SKM-1 (cell line): ENCODE data around the gene DRD3.

Source experiments
- DNase-seq: peaks from one replicate; lab custom pipeline; 2025; ENCODE audit not compliant: unreplicated experiment; lab: John Stamatoyannopoulos, UW

DRD3 gene

DNA sequence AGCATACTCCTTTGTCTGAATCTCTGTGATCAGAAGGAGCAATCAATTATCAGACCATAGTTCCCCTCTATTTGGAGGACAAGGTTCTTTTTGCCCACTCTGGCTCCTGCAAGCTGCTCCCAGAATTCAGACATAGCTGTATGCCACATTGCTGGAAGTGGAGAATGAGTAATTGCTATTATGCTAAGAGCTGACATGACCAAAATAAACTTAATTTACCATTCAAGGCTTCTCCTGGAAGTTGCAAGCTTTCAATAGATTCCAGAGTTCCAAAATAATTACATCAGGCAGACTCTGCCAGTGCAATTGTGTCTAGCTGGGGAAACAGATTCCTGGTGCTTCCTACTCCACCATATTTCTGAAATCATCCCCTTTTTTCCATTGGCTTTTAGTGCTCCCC lies 7.6 kb upstream of the DRD3 start:
- no peak for DNase-seq

DNA sequence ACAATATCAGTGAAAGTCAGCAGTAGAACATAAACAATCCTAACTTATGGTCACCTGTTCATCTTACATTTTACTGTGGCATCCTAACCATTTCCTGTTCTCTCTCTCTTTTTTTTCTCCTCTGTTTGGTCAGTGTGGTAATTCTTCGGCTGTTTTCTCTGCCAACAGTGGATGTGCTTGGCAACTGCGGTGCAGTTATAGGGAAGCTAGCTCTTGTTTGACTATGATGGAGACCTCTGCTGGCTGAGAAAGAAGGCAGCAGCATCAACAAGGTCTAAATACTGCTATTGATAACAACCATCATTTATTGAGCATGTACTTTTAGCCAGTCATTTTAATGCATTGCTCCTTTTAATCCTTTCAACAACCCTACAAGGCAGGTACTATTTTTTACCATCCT lies 723 bp upstream of the DRD3 start:
- peak; percentile 25 for DNase-seq

- no peak for DNase-seq
Measured at GRCh38 chr3:114176890-114177289, 2.0 kb downstream of the DRD3 start.

DNA sequence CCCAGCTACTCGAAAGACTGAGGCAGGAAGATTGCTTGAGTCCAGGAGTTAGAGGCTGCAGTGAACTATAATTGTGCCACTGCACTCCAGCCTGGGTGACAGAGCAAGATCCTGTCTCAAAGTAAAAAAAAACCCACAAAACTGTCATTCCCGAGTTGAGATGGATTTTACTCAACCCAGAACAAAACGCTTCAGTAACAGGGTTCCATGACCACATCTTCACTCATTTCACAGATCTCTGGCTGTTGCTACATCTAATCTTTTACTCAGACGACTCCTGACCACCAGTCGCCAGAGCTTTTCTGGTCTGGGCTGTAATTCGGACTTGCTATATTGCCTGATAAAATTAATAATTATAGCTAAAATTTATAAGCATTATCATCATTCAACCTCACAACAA lies 2.4 kb downstream of the DRD3 start:
- DNase-seq = no peak

- DNase-seq = no peak
Measured at GRCh38 chr3:114175204-114175987, 3.5 kb downstream of the DRD3 start.

- no peak for DNase-seq
Measured at GRCh38 chr3:114171677-114172076, 7.2 kb downstream of the DRD3 start.

DNA sequence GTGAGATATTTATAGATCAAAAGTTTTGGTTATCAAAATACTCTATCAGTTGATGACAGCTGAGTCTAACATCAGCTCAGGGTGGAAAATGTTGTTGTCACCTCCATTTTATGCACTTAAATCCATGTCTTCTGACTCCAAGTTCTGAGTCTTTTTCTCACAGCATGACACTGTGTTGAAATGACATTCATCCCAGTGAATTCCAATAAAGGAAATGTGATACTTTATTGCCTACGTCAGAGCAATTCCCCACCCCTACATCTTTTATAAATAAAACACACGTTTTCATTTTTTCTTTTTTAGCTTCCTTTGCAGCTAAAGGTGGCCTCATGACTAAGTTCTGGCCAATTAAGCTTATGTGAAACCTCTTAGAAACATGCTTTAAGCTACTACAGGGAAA lies 10.7 kb downstream of the DRD3 start:
- no peak for DNase-seq

DNA sequence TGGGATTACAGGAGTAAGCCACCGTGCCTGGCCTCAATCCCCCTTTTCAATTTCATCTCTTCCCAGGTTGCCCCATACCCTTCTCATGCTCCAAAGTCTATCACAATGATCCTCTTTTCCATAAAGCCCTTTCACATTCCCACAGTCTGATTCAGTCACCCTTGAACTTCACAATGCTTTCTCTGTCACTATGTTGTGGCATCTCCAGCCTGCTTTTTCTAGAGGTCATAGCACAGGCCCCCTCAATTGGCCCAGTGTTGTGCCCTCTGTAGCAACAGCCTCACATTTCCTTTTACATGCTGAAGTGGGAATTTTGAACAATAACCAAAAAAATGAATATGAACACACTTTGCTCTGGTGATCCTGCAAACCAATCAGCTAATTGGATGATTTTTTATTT lies 21.5 kb downstream of the DRD3 start:
- DNase-seq = no peak

DNA sequence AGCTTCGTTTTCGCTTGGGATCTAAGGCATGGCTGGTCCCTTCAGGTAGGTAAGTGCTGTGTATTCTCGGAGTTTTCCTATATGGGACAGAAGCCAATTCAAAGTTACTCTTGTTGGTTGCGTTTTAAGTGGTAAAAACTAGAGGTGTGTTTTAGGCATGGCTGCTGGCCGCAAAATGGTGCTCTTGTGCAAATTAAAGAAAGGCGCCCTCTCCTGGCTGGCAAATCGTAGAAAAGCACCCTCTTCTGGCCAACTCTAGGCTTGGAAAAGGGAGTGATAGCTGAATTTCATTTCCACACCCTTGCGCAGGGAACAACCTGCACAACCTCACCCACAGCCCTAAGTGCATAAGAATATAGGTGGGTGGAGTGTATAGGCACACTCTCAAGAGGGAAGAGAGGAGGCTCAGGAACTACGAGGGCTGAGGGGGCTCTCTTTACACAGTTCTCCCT lies 23.5 kb downstream of the DRD3 start:
- DNase-seq = peak; percentile 25

DNA sequence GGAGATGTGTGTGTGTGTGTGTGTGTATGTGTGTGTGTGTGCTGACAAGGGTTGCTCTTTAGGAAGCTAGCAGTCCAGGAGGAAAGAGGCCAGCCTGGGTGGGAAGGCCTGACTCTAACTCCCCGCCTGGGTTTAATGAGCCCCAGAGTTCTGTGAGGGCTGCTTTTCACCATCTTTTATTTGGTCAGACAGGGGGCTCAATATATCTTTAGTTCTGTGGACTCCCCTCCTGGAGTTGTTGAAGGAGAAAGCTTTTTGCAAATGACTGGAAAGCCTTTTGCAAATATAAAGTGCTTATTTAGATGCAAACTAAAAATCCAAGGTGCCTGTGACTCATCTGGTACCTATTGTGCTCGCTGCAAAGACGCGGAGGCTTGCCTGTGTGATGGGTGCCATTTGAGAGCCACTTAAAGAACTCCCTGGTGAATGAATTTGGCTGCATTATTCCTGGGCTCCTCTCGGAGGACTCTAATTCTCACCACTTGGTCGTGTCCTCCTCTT lies 24.5 kb downstream of the DRD3 start:
- no peak for DNase-seq

DNA sequence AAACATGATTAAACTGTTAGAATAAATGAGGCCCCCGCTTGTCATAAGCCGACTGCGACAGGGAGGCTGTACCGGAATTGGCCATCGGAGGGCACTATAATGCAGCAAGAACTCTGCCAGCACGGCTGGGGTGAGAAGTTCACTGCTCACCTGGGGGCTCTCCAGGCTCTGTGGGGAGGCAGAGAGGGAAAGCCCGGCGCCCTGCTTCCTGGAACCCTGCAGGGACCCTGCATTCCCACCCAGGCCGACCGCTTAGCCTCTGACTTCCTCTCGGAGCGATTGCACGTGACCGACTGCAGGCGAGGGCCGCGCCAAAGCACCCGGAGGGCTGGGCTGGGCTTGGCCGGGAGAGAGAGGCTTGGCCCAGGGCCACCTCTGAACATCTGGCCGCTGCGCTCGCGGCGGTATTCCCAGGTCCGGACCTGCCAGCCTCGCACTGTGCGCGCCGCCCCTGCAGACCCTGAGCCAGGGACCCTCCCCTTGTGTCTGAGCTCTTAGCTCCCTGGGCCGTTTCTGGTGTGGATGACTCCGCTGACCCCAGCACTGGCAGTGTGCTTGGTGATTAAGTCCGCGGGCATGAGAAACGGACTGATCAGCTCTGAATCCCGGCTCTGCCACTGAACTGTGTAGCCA lies 26.2 kb downstream of the DRD3 start:
- DNase-seq = peak; percentile 31

- DNase-seq = no peak
Measured at GRCh38 chr3:114151091-114151490, 27.8 kb downstream of the DRD3 start.

- no peak for DNase-seq
Measured at GRCh38 chr3:114147251-114147650, 31.6 kb downstream of the DRD3 start.

DNA sequence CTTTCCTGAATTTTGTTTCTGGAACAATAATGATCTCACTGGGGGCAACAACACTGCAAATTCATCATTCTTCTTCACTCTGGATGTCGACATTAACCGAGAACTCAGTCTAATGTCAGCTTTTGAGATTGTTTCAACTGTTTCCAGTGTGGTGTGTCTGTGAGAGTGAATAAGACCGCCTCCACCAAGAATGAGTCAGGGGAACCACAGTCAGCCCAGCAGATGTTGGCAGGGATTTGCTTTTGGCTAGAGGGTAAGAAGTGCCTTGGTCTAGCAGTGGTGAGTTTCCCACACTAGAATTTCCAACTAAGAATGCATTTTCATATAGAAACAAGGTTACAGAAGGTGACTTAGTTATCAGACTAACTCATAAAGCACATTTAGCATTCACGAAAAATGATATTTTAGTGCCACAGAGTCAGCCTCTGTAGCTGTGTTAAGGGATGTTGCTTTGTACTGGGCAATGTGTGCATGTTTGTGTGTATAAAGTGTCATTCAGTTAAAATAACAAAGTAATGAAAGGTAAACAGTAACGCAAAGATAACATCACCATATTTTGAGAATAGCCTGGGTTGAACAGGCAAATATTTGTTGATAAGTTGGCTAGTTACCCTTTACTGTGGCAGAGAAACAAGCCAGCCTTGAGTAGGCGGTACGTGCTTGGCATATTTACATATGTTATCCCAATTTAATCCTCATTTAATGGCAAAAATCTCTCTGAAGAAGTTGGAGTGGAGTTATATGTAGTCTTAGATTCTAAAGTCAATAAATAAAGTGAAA lies 33.8 kb downstream of the DRD3 start:
- DNase-seq = no peak

DNA sequence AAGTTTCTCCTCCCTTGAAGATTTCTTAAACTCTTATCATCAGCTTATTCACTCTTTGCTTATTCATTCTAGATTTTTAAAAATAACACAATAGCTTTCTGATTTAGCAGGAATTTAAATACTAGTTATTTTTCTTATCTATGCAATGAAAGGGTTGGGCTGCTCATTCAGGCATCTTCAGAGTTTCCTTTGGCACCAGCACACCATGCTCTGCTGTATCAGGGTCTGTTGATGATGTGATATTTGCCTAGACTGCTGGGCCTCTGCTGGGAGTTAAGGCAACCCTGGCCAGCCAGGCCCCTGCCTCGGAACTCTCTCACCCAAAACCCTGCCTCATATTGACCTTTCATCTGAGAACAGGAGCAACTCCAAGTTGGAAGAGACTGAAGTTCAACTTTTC lies 35.0 kb downstream of the DRD3 start:
- no peak for DNase-seq

DNA sequence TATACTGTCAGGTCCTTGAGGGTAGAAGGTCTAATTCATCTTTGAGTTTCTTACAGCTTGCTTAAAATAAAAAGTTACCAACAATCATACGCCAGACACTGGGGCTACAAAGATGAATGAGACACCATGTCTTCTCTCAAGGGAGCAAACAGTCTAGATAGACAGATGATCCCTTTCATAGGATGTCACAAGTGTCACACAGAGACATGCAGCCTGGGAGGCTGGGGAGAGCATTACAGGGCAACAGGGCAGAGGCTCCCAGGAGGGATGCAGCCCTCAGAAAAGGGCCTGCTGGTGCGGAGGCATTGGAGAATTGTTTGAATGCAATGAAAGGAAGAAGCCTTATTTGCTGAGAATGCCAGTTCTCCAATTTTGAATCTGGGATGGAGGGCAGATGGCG lies 39.0 kb downstream of the DRD3 start:
- DNase-seq = no peak

DNA sequence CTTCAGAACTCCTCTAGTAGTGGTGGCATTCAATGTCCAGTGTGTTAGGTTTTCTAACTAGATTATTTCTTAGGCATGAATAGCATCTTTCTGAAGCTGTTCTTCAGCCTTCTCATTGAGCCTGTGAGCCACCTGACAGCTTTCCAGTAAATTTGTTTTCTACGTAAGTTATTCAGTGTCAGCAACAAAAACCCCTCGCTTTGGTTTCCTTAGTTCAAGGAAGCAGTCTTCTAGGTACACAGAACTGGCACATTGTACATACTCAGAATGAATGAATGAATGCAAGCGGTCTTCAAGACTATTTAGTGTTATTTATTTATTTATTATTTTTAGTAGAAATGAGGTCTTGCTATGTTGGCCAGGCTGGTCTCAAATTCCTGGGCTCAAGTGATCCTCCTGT lies 44.9 kb downstream of the DRD3 start:
- DNase-seq = no peak

GRCh38 chr3:114132500-114132899 lies 46.4 kb downstream of the DRD3 start:
- DNase-seq = no peak

GRCh38 chr3:114128826-114129225 lies 50.0 kb downstream of the DRD3 start:
- DNase-seq = no peak

- no peak for DNase-seq
Measured at GRCh38 chr3:114128231-114128630, 50.6 kb downstream of the DRD3 start.

GRCh38 chr3:114127517-114127916 lies 51.3 kb downstream of the DRD3 start:
- no peak for DNase-seq

DNA sequence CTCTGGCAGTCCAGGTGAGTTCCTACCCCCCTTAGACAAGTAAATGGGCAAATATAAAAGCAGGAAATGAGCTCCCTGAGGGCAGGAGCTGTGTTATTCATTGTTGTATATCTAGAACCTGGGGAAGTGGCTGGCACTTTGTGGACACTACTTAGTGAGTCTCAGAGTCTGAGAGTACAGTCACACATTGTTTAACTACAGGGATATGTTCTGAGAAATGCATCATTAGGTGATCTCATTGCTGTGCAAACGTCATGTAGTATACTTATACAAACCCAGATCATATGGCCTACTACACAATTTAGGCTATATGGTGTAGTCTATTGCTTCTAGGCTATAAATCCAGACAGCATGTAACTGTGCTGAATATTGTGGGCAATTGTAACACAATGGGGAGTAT lies 52.4 kb downstream of the DRD3 start:
- DNase-seq = no peak
